Subcutaneous adipose tissue (tissue), 4 donors: Measurements from ENCODE around the gene EDEM2. TPM values are rescaled to one million over a fixed set of nuclear protein-coding genes. Genes with fewer than 3 reads are reported as not detected.

Experiments used
- total RNA-seq, 4 donors: library from RNA; depleted of rRNA; stranded (reverse); fragments of >200 nt; gene quantifications; one replicate each; pipeline ENCODE4 v1.1.0, GENCODE V29; 2016
- TF ChIP-seq, protein P1 (sequence below): fragments of 450-650 bp; IDR thresholded peaks from one replicate; pipeline ENCODE4 v1.5.1; 2016; ENCODE audit warnings: low read depth, mild to moderate bottlenecking, control low read depth, antibody characterized with exemption, moderate library complexity

The EDEM2 gene
- total RNA-seq, 4 donors from 2014 or later: 24.0 to 37.8 (median 31.6) TPM

DNA sequence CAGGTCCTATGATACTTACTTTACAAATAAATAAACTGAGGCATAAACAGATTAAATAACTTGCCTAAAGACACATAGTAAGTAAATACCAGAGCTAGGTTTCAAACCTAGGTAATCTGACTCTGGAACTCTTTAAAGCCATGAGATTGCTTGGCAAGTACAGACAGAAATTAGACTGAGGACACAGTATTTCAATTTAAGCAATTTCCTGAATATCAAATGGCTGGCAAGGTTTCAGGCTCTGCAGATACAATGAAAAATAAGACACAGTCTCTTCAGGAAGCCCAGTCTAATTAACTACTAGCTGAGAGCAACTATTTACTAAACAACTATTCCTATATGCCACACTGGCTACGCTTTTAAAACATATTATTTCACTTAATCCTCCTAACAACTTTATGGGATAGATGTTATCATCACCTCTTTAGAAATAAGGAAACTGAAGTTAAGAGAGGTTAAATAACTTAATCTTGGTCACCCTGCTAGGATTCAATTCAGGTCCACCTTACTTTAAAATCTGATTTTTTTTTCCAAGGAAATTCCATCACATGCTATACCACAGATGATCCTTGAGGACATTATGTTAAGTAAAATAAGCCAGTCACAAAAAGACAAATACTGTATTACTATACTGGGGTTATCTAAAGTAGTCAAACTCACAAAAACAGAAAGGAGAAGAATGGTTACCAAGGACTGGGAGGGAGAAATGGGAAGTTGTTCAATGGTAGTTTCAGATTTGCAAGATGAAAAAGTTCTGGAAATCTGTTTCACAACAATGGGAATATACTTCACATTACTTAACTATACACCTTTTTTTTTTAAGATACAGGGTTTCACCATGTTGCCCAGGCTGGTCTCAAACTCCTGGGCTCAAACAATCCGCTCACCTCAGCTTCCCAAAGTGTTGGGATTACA is 58.6 kb downstream of the EDEM2 start:
- TF ChIP-seq, protein P1, sequence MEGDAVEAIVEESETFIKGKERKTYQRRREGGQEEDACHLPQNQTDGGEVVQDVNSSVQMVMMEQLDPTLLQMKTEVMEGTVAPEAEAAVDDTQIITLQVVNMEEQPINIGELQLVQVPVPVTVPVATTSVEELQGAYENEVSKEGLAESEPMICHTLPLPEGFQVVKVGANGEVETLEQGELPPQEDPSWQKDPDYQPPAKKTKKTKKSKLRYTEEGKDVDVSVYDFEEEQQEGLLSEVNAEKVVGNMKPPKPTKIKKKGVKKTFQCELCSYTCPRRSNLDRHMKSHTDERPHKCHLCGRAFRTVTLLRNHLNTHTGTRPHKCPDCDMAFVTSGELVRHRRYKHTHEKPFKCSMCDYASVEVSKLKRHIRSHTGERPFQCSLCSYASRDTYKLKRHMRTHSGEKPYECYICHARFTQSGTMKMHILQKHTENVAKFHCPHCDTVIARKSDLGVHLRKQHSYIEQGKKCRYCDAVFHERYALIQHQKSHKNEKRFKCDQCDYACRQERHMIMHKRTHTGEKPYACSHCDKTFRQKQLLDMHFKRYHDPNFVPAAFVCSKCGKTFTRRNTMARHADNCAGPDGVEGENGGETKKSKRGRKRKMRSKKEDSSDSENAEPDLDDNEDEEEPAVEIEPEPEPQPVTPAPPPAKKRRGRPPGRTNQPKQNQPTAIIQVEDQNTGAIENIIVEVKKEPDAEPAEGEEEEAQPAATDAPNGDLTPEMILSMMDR: no peak

DNA sequence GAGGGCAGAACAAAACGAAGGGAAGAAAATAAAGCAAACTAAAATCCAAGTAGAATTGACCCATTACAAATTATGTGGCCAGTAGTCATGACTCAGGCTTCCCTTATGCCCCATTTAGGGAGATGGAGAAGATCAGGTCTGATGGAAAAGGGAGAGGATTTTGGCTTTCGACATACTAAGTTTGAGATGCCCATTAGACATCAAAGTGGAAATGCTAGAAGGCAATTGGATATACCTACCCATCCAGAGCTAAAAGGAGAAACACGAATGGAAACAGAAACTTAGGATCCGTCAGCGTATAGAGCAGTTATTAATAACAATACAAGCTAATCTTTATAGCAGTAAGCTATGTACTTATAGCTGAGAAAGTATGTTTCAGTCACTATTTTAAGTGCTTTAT is 59.3 kb downstream of the EDEM2 start:
- TF ChIP-seq, protein P1: no peak

DNA sequence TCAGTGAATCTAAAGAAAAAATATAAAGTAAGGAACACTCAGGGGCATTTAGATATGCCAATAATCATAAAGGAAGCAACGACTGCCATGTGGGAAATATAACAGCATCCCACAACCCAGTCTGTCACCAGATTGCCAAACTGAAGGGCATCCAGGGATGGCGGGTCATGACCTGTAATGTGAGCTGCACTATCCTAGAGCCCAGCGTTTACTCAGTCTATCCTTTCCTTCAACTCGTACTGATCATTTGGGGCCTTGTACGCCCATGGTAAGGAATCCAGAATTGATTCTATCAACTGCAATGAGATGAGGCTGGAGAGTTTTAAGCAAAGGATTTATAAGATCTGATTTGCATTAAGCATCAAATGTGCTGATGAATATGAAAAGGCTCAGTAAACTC is 59.8 kb downstream of the EDEM2 start:
- TF ChIP-seq, protein P1: no peak

DNA sequence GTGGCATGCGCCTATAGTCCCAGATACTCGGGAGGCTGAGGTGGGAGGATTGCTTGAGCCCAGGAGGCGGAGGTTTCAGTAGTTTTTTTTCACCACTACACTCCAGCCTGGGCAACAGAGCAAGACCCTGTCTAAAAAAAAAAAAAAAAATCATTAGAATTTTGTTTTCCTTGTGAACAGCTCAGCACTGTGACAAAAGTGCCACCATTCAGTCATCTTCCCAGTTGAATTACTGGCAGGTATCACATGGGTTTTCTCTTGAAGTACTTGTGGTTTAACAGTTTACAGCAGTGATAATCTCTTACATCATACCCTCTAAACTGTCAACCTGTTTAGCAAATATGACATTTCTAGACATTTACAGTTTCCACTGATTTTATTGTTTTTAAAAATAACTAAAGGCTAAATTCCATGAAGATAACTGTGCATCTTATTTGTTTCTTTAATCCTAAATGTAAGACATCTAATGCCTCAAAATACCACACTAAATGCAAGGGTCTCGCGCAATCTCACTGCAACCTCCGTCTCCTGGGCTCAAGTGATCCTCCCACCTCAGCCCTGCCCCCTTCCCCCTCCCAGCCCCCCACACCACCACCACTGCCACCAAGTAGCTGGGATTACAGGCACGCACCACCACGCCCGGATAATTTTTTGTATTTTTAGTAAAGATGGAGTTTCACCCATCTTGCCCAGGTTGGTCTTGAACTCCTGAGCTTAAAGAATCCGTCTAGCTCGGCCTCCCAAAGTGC is 61.5 kb downstream of the EDEM2 start:
- TF ChIP-seq, protein P1: no peak

DNA sequence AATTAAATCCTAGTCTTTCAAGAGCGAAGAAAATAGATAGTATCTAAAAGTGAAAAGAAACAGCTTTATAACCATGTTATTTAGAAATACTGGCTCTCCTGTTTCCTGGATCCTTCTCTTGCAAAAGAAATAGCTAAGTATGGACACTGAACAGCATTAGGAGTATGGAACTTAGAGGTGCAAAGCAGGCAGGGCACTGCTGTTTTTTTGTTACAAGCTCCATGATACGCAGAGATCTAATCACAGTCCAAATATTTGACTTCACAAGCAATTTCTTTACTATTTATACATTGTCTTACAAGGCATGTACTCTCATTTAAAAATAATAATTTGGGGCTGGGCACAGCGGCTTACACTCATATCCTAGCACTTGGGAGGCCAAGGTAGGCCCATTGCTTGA is 62.1 kb downstream of the EDEM2 start:
- TF ChIP-seq, protein P1: no peak

DNA sequence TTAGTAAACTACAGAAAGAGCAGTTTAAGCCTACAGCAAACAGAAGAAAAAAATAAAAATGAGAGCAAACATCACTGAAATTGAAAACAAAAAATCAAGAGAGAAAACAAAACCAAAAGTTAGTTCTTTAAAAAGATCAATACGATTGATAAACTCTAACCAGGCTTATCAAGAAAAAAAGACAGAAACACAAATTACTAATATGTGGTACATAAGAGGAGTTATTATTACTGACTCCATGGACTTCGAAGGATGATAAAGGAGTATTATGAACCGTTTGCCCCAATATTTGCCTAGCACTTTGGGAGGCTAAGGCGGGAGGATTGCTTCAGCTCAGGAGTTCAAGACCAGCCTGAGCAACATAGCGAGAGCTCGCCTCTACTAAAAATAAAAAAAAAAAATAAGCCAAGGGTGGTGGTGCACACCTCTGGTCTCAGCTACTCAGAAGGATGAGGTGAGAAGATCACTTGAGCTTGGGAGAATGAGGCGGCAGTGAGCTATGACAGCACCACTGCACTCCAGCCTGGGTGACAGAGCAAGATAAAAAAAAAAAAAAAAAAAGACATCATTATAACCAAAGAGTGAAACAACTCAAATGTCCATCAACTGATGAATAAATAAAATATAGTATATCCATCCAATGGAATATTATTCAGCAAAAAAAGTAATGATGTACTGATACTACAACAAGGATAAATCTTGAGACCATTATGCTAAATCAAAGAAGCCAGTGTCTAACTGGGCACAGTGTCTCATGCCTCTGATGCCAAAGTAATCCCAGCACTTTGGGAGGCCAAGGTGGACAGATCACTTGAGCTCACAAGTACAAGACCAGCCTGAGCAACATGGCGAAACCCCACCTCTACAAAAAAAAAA is 67.4 kb downstream of the EDEM2 start:
- TF ChIP-seq, protein P1: no peak
